GM06990 (cell line): ENCODE data around the gene GAN.
A peak's percentile ranks its signal among the peaks of the same experiment; 100 is the strongest.
"Not testable (repeated sequence)": the region's sequence is repeated elsewhere in the genome, so short reads cannot be mapped to it uniquely, and the experiment has no call there.

Source experiments
- DNase-seq: peaks from one replicate; pipeline ENCODE4 v3.0.0-alpha.2; 2011; ENCODE audit not compliant: insufficient read length; ENCODE audit errors: extremely low read depth
- H3K27me3 ChIP-seq: replicated peaks from 2 replicates; pipeline ENCODE4 v1.6.0; 2011; ENCODE audit warnings: low read length; ENCODE audit not compliant: control insufficient read depth, insufficient read depth
- H3K36me3 ChIP-seq: 2 replicates; pipeline ENCODE4 v1.5.1; 2011; ENCODE audit warnings: low read length; ENCODE audit not compliant: control insufficient read depth, insufficient read depth
- H3K4me3 ChIP-seq: replicated peaks from 2 replicates; pipeline ENCODE4 v1.5.1; 2011; ENCODE audit warnings: low read depth, mild to moderate bottlenecking, control low read depth, low read length
- CTCF ChIP-seq: IDR thresholded peaks from 2 replicates; pipeline ENCODE4 v1.5.1; 2011; ENCODE audit warnings: low read length, control low read depth, mild to moderate bottlenecking, inconsistent platforms; ENCODE audit not compliant: insufficient read depth, poor library complexity, severe bottlenecking

The GAN gene

DNA sequence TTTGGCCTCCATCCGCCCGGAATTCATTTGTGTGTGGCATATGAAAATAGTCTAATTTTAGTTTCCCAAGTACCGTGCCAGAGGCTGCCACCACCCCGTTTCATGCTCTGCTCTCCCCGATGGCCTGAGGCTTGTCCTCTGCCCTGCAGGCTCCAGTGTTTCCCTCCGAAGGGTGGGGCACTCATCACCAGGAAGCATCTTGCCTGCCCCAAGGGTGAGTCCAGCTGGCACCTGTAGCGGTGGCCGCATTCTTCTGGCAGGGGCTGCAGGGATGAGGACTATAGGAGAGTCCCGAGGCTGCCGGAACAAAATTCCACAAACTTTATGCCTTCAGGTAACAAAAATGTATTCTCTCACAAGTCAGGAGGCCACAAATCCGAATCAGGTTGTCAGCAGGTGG, 106.8 kb downstream of the GAN start:
- no peaks in the 10 kb centered on the region for H3K36me3 ChIP-seq
- no peak for TF ChIP-seq CTCF
- DNase-seq, result no peak
- H3K27me3 ChIP-seq, result no peaks in the 10 kb centered on the region
- no peak overlapping the region for H3K4me3 ChIP-seq

GRCh38 chr16:81422153-81422552, 107.4 kb downstream of the GAN start:
- not testable (repeated sequence) for H3K27me3 ChIP-seq, H3K36me3 ChIP-seq, DNase-seq, H3K4me3 ChIP-seq

- no peak for TF ChIP-seq CTCF
- no peak for DNase-seq
- H3K36me3 ChIP-seq, result no peaks in the 10 kb centered on the region
- no peaks in the 10 kb centered on the region for H3K27me3 ChIP-seq
- H3K4me3 ChIP-seq, result no peak overlapping the region
These were observed 110.0 kb downstream of the GAN start for GRCh38 chr16:81424771-81425170.

DNA sequence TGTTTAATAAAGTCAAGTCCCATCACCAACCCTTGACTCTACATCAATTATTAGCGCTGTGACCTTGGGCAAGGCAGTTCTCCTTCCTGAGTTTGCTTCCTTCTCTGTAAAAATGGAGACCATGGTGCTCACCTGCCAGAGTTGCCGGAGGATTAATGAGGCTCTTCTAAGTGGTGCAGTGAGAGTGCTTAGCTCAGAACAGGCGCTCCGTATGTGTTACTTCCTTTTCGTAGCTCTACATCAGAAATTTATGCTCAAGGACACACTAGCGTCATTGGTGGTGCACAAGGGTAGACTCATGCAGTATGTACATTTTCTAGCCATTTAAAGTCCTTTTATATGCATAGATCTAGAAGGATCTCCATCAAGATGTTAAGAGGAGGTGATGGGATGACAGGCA, 112.5 kb downstream of the GAN start:
- no peak for DNase-seq
- no peaks in the 10 kb centered on the region for H3K36me3 ChIP-seq
- no peak overlapping the region for H3K4me3 ChIP-seq
- no peak for TF ChIP-seq CTCF
- no peaks in the 10 kb centered on the region for H3K27me3 ChIP-seq

GRCh38 chr16:81429045-81429521, 114.3 kb downstream of the GAN start:
- Histone ChIP-seq H3K4me3 (no peak overlapping the region), H3K27me3 (no peaks in the 10 kb centered on the region), H3K36me3 (no peaks in the 10 kb centered on the region)
- peak; percentile 61 for TF ChIP-seq CTCF
- no peak for DNase-seq

DNA sequence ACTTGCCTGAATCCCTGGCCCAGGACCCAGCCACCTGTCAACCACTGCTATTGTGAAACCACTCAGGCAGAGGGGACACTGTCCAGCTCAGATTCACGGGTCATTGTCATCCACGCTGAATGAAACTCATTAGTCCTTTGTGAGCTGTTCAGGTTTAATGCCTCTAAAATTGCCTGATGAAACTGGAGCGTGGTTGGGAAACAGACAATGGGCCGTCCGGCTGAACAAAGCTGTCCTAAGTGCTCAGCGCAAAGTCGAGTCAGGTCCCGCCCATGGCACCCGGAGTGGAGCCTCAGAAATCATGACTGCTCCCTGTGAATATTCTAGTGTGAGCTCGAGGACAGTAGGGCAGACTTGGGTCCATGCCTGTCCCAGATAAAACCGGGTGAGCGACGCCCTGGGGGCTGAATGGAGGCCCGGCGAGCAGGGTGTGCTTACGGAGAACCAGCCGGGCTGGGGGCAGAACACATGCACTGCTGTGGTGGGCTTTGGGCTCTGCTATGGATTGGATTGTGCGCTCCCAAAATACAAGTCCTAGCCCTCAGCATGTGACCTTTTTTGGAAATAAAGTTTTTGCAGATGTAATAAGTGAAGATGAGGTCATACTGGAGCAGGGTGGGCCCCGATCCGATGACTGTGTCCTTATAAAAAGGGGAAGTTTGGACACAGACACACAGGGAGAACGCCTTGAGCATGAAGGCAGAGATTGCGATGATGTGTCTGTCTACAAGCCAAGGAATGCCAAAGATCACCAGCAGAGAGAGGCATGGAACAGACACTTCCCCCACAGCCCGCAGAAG, 117.0 kb downstream of the GAN start:
- no peaks in the 10 kb centered on the region for H3K27me3 ChIP-seq
- H3K4me3 ChIP-seq, result no peak overlapping the region
- DNase-seq, result no peak
- no peak for TF ChIP-seq CTCF
- H3K36me3 ChIP-seq, result no peaks in the 10 kb centered on the region
